ENCODE measurements around the gene CTSC.
"Not testable (repeated sequence)": the region's sequence is repeated elsewhere in the genome, so short reads cannot be mapped to it uniquely, and the experiment has no call there.

The CTSC gene

GRCh38 chr11:88353835-88354496 is 16.4 kb upstream of the CTSC start:
- in situ Hi-C loops (cut with MboI; ENCODE audit: low sequenced_read_pairs): no loop called here

DNA sequence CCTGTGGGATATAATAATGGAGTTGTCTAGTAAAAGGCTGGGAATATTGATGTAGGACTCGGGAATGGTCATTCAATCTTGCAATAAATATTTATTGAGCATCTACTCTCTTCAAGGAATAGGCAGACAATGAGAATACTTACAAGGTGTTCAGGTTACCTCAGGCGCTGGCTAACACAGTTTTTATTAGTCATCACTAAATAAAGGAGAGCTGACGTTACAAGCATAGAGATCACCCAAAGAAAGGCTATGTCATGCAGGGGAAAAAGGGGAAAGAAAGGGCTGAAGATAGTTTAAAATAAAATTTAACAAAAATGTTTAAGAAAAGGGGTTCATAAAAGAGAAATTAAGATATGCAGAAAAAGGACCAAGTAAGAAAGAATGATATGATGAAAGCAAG is 15.8 kb upstream of the CTSC start:
- in situ Hi-C loops (cut with MboI; ENCODE audit: low sequenced_read_pairs): no loop called here

- in situ Hi-C loops (cut with MboI; ENCODE audit: low sequenced_read_pairs): no loop called here
These were observed 14.6 kb upstream of the CTSC start for GRCh38 chr11:88352139-88352538.

GRCh38 chr11:88348870-88349269 is 11.3 kb upstream of the CTSC start:
- in situ Hi-C loops (cut with MboI; ENCODE audit: low sequenced_read_pairs): no loop called here

- in situ Hi-C loops (cut with MboI; ENCODE audit: low sequenced_read_pairs): no loop called here
These were observed 8.4 kb upstream of the CTSC start for GRCh38 chr11:88345949-88346348.

DNA sequence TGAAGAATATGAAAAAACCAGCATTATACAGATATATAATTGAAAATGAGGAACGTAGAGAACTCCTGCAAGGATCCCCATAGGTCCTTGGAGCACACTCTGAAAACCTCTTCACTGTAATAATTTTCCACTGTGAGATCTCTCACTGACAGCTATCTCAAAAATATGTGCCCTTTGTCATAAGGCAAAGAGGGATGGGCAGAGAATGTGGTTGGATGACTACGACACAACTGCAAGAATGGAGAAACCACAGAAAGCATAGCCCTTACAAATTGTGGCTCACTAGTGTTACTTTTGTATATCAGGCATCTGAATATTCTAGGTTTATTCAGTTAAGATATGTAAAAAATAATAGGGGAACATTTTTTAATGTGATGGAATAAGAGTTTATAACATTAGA is 7.9 kb upstream of the CTSC start:
- in situ Hi-C loops (cut with MboI; ENCODE audit: low sequenced_read_pairs): no loop called here

- in situ Hi-C loops (cut with MboI; ENCODE audit: low sequenced_read_pairs): no loop called here
These were observed 7.3 kb upstream of the CTSC start for GRCh38 chr11:88344869-88345268.

DNA sequence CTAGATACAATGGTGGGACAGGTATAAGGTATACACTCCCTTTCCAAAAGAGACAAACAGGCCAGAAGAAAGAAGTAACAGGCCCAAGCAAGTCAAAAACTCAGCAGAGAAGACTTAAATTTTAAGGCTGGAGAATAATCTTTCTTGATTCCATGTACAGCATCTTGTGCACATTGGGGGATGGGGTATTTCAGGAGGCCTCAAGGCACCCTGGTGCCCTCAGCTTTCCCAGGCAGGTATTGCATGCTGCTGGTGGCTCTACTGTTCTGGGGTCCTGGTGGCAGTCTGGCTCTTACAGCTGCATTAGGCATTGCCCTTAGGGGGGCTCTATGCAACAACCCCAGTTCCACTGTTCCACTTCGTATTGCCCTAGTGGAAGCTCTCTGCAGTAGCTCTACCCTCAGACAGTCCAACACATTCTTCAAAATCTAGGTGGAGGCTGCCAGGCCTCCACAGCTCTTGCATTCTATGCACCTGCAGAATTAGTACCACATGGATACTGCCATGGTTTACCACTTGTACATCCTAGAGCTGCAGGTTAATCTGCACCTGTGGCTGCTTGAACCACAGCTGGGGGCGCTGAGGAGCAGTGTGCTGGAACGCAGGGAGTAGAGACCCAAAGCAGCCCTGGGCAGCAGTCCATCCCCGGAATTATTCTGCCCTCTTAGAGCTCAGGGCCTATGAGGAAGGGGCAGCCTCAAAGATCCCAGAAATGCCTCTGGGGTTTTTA is 4.2 kb upstream of the CTSC start:
- in situ Hi-C loops (cut with MboI; ENCODE audit: low sequenced_read_pairs): no loop called here

DNA sequence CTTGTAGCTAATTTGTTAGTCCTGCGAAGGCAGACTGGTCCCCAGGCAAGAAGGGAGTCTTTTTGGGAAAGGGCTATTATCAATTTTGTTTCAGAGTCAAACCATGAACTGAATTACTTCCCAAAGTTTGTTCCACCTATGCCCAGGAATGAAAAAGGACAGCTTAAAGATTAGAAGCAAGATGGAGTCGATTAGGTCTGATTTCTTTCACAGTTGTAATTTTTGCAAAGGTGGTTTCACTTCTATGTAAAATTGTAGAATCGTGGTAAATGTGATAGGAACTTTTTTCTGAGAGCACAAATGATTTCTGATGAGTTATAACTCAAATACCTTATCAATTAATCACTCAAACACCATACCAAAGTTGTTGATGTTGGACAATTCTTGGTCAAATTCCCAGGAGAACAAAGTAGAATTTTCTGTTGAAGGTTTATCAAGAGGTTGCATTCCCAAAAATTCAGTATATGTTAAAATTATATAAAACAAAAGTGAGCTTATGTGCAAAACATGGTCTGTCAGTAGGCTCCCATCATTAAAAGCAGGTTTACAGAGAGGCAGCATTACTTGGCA is 2.9 kb upstream of the CTSC start:
- in situ Hi-C loops (cut with MboI; ENCODE audit: low sequenced_read_pairs): no loop called here

DNA sequence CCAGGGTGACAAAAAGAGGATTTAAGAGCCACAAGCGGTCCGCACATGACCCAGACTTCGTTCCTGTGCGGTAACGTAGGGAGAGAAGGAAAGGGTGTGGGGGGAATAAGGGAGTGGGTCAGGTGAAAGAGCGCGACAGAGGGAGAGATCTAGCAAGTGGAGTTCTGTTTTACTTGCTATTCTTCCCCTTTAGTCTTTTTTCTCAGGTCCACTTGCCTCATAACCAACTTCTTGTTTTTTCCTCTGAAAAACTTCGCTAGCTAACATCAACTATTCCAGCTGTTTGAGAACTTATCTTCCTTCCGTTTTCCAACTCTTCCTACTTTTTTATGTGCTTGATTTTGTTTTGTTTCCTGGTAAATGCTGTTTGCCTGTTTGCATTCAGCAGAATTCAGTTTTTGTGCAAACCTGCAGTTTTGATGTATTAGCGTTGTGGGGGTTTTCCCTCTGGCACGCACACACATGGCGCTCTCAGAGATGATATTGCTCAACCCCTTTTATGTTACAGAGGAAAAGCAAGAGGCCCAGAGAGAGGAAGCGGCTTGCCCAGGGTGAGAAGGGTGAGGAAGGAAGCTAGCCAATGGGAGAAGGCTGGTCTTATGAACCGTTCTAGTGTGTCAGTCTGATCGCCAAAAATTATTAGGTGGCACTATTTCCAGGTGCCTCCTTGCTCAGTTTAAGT is 592 bp upstream of the CTSC start:
- in situ Hi-C loops (cut with MboI; ENCODE audit: low sequenced_read_pairs): no loop called here

GRCh38 chr11:88335284-88335683 is 2.3 kb downstream of the CTSC start:
- in situ Hi-C loops (cut with MboI; ENCODE audit: low sequenced_read_pairs): no loop called here

DNA sequence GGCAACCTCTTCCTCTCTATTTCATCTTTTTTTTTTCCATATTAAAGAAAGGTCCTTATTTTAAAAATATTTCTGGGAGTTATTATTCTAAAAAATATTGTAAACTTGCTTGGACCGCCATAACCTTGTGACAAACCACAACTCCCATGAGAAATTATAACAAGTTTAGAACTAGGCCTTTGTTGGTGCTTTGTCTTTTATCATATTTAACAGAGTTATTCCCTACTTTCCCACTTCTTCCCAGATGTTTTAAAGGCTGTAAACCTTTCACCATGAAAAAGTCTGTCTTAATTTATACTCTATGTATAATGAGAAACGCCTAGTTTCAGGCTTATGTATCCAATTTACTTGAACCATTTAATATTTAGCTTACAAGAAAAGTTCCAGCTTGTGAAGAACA is 3.7 kb downstream of the CTSC start:
- in situ Hi-C loops (cut with MboI; ENCODE audit: low sequenced_read_pairs): no loop called here

- in situ Hi-C loops (cut with MboI; ENCODE audit: low sequenced_read_pairs): no loop called here
These were observed 4.7 kb downstream of the CTSC start for GRCh38 chr11:88332851-88333250.

DNA sequence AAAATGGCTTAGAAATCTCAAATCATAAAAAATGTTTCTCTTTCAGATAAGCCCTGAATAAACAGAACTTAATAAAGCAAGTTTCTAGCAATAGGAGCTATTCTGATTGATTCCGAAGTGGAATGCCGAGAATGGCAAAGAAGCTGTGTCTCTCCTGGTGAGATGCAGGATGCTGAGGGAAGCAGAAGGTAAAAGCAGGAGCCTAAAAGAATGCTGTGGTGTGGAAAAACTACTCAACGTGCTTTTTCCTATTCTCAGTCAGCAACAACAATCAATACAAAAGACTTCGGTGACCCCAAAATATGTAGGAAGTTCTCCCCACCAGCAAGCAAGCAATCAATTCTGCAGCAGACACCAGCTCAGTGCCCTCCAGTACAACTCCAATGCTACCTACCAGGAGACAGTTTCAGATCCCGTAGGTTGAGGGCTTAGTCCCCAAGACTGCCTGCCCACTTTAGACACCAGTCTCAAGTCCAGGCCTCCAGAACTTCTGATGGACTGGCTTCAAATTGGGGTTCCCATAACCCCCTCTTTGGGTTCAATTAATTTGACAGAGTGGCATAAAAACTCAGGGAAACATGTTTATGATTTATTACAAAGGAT is 6.6 kb downstream of the CTSC start:
- in situ Hi-C loops (cut with MboI; ENCODE audit: low sequenced_read_pairs): no loop called here

DNA sequence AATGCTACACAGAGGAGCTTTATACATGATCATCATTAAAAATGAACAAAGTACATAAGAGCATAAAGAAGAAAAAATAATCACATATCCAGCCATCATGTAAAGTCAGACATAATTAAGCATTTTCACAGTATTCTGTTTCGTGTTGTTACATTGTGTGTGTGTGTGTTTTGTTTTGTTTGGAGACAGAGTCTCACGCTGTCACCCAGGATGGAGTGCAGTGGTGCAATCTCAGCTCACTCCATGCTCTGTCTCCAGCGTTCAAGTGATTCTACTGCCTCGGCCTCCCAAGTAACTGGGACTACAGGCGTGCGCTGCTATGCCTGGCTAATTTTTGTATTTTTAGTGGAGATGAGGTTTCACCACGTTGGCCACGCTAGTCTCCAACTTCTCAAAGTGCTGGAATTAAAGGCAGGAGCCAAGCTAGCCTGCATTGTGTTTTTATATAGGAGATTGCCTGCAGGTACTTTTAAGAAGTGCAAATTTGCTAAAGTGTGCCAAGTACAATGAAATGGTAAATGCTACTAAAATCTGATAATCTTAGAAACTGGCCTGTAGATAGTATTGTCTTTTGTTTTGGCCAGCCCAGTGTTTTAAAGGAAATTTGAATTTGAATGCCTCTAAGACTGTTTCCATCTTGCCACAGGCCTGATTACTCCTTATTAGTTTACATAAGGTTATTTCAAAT is 7.8 kb downstream of the CTSC start:
- in situ Hi-C loops (cut with MboI; ENCODE audit: low sequenced_read_pairs): no loop called here

- in situ Hi-C loops (cut with MboI; ENCODE audit: low sequenced_read_pairs): no loop called here
These were observed 9.9 kb downstream of the CTSC start for GRCh38 chr11:88327462-88328143.

- in situ Hi-C loops (cut with MboI; ENCODE audit: low sequenced_read_pairs): no loop called here
These were observed 10.5 kb downstream of the CTSC start for GRCh38 chr11:88327061-88327460.

GRCh38 chr11:88326099-88326498 is 11.4 kb downstream of the CTSC start:
- in situ Hi-C loops (cut with MboI; ENCODE audit: low sequenced_read_pairs): no loop called here

DNA sequence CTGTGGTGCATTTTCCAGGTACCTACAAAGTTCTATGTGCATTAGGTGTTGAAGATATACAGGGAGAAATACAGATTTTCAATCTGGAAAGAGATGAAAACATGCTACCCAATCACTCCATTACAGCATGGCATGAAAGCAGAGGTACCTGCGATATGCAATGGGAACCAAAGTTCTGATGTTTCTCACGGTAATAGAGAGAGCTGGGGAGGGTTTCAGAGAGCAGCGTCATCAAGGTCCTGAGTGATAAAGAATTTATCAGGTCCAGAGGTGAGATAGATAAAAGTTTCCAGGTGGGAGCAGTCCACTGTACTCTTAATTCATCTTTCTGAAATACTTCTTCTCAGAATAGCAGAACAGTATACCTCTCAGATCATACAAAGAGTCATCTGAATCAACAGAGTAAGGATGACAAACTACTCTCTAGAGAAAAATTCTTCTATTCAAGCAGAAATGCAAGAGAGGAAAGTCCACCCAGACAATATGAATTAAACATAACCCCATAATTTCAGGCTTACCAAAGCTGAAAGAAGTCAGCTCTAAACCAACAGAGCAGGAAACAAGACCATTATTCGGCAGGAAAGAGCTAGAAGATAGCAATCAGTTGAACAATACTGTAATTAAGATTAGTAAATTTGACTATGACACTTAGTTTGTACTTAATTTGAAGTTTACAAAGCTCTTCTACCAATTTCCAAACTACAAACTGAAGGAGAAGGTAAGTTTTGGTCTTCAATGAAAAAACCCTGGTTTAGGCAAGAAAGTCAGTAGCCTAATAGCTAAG is 12.8 kb downstream of the CTSC start:
- in situ Hi-C loops (cut with MboI; ENCODE audit: low sequenced_read_pairs): no loop called here

GRCh38 chr11:88322881-88323280 is 14.7 kb downstream of the CTSC start:
- in situ Hi-C loops (cut with MboI; ENCODE audit: low sequenced_read_pairs): not testable (repeated sequence)
